Retinal pigment epithelial cell (primary cell): ENCODE measurements around the gene FRK.

ENCODE experiments used
- DNase-seq: peaks from one replicate; pipeline ENCODE4 v3.0.0-alpha.2; 2010; ENCODE audit warnings: low read depth
- H3K4me3 ChIP-seq: 2 replicates; pipeline ENCODE4 v1.5.1; 2011; ENCODE audit warnings: mild to moderate bottlenecking, low read length, control low read depth, moderate library complexity
- TF ChIP-seq, protein P1 (sequence below): conservative IDR thresholded peaks from 2 replicates; pipeline ENCODE4 v1.5.1; 2011; ENCODE audit warnings: low read depth, low read length, control low read depth, inconsistent platforms

Gene FRK

DNA sequence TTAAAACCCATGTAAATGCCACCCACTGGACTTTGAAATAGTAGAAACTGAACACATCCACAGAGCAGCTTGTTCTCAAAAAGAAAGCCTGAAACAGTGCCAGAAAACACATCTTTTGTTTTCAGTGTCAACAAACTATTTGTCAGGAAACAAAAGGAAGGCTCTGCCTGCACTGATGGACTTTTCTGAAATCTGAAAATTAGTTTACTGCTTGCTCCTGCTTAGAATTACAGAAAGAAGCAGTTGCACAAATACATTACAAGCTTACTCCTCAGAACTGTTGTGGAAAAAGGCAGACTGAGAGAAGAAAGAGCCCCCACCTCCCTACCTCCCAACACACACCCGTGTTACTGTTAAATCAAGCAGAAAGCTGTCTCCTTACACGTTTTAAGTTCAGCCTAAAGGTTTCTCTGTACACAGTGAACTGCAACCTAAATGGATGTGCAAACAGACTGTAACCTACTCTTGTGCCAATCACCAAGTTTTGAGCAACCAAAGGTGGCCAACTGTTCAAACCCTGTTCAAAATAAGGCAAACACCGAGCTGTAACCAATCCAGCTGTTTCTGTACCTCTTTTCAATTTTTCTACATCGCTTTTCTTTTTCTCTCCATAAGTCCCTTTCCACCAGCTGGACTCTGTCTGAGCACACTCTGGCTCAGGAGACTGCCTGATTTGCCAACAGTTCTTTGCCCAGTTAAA is 43.7 kb downstream of the FRK start:
- TF ChIP-seq, protein P1, sequence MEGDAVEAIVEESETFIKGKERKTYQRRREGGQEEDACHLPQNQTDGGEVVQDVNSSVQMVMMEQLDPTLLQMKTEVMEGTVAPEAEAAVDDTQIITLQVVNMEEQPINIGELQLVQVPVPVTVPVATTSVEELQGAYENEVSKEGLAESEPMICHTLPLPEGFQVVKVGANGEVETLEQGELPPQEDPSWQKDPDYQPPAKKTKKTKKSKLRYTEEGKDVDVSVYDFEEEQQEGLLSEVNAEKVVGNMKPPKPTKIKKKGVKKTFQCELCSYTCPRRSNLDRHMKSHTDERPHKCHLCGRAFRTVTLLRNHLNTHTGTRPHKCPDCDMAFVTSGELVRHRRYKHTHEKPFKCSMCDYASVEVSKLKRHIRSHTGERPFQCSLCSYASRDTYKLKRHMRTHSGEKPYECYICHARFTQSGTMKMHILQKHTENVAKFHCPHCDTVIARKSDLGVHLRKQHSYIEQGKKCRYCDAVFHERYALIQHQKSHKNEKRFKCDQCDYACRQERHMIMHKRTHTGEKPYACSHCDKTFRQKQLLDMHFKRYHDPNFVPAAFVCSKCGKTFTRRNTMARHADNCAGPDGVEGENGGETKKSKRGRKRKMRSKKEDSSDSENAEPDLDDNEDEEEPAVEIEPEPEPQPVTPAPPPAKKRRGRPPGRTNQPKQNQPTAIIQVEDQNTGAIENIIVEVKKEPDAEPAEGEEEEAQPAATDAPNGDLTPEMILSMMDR, result no peak
- H3K4me3 ChIP-seq, result no peak overlapping the region
- DNase-seq, result no peak

DNA sequence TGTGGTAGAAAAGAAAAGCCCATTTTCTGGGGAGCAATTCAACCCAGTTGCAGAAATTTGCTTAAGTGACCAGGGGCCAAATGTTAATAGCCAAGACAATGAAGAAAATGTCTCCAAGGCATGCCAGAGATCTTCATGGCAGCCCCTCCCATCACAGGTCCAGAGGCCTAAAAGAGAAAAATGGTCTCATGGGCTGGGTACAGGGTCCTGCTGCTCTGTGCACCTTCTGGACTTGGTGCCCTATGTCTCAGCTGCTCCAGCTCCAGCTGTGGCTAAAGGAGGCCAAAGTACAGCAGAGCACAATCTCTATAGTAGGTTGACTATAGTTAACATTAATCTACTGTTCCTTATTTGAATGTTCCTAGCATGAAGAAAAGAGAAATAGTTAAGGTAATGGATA is 44.7 kb downstream of the FRK start:
- no peak for DNase-seq
- H3K4me3 ChIP-seq, result no peak overlapping the region
- TF ChIP-seq, protein P1, result no peak

GRCh38 chr6:116015561-116015960 is 45.1 kb downstream of the FRK start:
- no peak for DNase-seq
- TF ChIP-seq, protein P1, result no peak
- no peak overlapping the region for H3K4me3 ChIP-seq

- DNase-seq, result no peak
- no peak overlapping the region for H3K4me3 ChIP-seq
- TF ChIP-seq, protein P1, result no peak
These were observed 47.7 kb downstream of the FRK start for GRCh38 chr6:116012951-116013350.

DNA sequence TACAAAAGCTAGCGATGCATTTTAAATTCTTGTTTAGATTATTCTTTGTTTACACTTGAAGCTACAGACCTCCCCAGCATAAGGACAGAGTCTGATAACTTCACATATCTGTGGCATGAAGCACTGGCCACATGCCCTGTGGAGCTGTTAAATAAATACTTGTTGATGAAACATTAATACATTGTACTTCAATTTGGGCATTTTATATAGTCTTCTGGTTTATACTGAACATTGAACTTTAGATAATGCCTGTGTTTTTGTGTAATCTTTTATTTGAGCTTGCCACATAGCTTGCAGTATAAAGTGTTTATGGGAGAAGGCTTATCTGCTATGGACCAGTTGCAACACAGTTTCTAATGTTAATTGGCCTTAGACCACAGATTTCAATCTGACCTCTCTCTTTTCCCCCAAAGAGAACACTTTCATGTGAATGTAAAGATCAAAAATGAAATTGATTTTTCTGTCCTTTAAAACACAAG is 48.2 kb downstream of the FRK start:
- H3K4me3 ChIP-seq, result no peak overlapping the region
- no peak for DNase-seq
- TF ChIP-seq, protein P1, result no peak

DNA sequence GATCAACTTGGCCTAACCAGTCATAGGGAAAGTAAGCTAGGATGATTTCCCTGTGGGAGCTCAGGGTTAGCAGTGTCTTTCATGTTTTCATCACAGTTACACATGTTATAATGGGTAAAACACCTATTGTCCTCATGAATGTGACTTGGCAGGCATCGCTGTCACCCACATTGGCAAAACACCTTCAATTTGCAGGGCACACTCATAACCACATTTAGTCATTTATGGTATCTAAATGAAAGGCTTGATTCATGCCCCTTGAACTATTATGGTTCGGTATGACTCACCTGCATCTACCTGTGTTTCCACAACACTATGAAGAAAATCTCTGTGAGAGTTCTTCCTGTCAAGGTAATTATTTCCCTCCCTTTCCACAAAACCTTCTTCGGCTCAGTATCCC is 49.2 kb downstream of the FRK start:
- TF ChIP-seq, protein P1, result no peak
- H3K4me3 ChIP-seq, result no peak overlapping the region
- no peak for DNase-seq

- TF ChIP-seq, protein P1, result peak; percentile 89
- DNase-seq, result no peak
- no peak overlapping the region for H3K4me3 ChIP-seq
These were observed 49.8 kb downstream of the FRK start for GRCh38 chr6:116010790-116011401.
